Activated CD4-positive, CD25-positive, alpha-beta regulatory T cell treated with anti-CD3 and anti-CD28 coated beads, Interleukin-2, amount 50 U/mL, for 24 hours (primary cell): ENCODE measurements around the gene DNASE2B.
"Not testable (repeated sequence)": the region's sequence is repeated elsewhere in the genome, so short reads cannot be mapped to it uniquely, and the experiment has no call there.

Experiments
- ATAC-seq, 2 donors: fragments of 150-1000 bp; cut with Tn5 transposase; one replicate each; pipeline ENCODE4 v1.10.0; 2021; ENCODE audit warnings: mild to moderate bottlenecking in 1 of 2, moderate library complexity in 1 of 2

DNASE2B gene

GRCh38 chr1:84415396-84415795, 17.1 kb downstream of the DNASE2B start:
- ATAC-seq = no peak

- no peak for ATAC-seq
Observed at GRCh38 chr1:84422909-84423308, 24.6 kb downstream of the DNASE2B start.

GRCh38 chr1:84424513-84425149, 26.3 kb downstream of the DNASE2B start:
- ATAC-seq = no peak

- no peak for ATAC-seq
Observed at GRCh38 chr1:84425150-84425896, 27.0 kb downstream of the DNASE2B start.

- ATAC-seq = no peak
Observed at GRCh38 chr1:84426376-84426775, 28.1 kb downstream of the DNASE2B start.

- ATAC-seq = no peak
Observed at GRCh38 chr1:84427250-84428188, 29.2 kb downstream of the DNASE2B start.

- no peak for ATAC-seq
Observed at GRCh38 chr1:84428235-84428634, 30.0 kb downstream of the DNASE2B start.

GRCh38 chr1:84429231-84429630, 30.9 kb downstream of the DNASE2B start:
- ATAC-seq = no peak

GRCh38 chr1:84430546-84430945, 32.3 kb downstream of the DNASE2B start:
- no peak for ATAC-seq

- ATAC-seq = peak; percentile 32 to 48
Observed at GRCh38 chr1:84433258-84434080, 35.2 kb downstream of the DNASE2B start.

- no peak for ATAC-seq
Observed at GRCh38 chr1:84434081-84434769, 35.9 kb downstream of the DNASE2B start.

GRCh38 chr1:84434801-84435549, 36.7 kb downstream of the DNASE2B start:
- ATAC-seq = peak; percentile 28 to 38

- no peak for ATAC-seq
Observed at GRCh38 chr1:84436876-84437655, 38.8 kb downstream of the DNASE2B start.

GRCh38 chr1:84442256-84442655, 44.0 kb downstream of the DNASE2B start:
- peak; percentile 96 to 98 for ATAC-seq

GRCh38 chr1:84442747-84443646, 44.7 kb downstream of the DNASE2B start:
- ATAC-seq = peak; percentile 27 to 42

- not testable (repeated sequence) for ATAC-seq
Observed at GRCh38 chr1:84448704-84449103, 50.4 kb downstream of the DNASE2B start.

GRCh38 chr1:84450910-84451309, 52.6 kb downstream of the DNASE2B start:
- ATAC-seq = no peak

GRCh38 chr1:84452436-84452835, 54.2 kb downstream of the DNASE2B start:
- no peak for ATAC-seq

GRCh38 chr1:84462118-84462517, 63.8 kb downstream of the DNASE2B start:
- no peak for ATAC-seq
